ENCODE data around the gene VASP. TPM values are rescaled to one million over a fixed set of nuclear protein-coding genes. Genes with fewer than 3 reads are reported as not detected.
A peak's percentile ranks its signal among the peaks of the same experiment; 100 is the strongest.

The VASP gene
- total and polyA plus RNA-seq, 2 of the 13 experiments (the other 11 are each of a cell fraction or from before 2014, with no cell fraction given), result 41.8 to 67.1 TPM

GRCh38 chr19:45514376-45515051 lies 7.2 kb downstream of the VASP start (continued):
- no peak for TF ChIP-seq GRHL1 (CRISPR knock-in tag; conservative IDR thresholded peaks at IDR 0.05)
- TF ChIP-seq BRCA1 (CRISPR knock-in tag; IDR thresholded peaks at IDR 0.05), result no peak
- no peak; the same call in 1 of the 2 replicates for TF ChIP-seq DPF2 (CRISPR knock-in tag; IDR thresholded peaks at IDR 0.05; ENCODE audit: borderline replicate concordance, low read depth)
- 0 out of 2 replicates have a peak, but pooled peaks have one; percentile 23 for TF ChIP-seq ATF3 (CRISPR knock-in tag; IDR thresholded peaks at IDR 0.05)
- no peak for TF ChIP-seq NFE2 (CRISPR knock-in tag; IDR thresholded peaks at IDR 0.05)
- peak; percentile 43; the same call in 1 of the 2 replicates for TF ChIP-seq IKZF5 (CRISPR knock-in tag; IDR thresholded peaks at IDR 0.05)
- TF ChIP-seq ZSCAN21 (CRISPR knock-in tag; IDR thresholded peaks at IDR 0.05; ENCODE audit: borderline replicate concordance), result no peak
- TF ChIP-seq GPBP1L1 (CRISPR knock-in tag; IDR thresholded peaks at IDR 0.05), result no peak
- no peak for TF ChIP-seq MAFK (conservative IDR thresholded peaks at IDR 0.05 in 1 of 2, IDR thresholded peaks at IDR 0.05 in 1 of 2; ENCODE audit: low read length in 2 of 2)
- TF ChIP-seq ZNF782 (CRISPR knock-in tag; IDR thresholded peaks at IDR 0.05; ENCODE audit: borderline replicate concordance), result no peak
- no peak for TF ChIP-seq MIER2 (CRISPR knock-in tag; IDR thresholded peaks at IDR 0.05)
- TF ChIP-seq ZNF225 (CRISPR knock-in tag; IDR thresholded peaks at IDR 0.05), result no peak
- no peak for TF ChIP-seq SOX13 (IDR thresholded peaks at IDR 0.05)
- TF ChIP-seq SOX13 (CRISPR knock-in tag; conservative IDR thresholded peaks at IDR 0.05 in 1 of 2, IDR thresholded peaks at IDR 0.05 in 1 of 2), result peak in 1 of 2 experiments; percentile 60; a peak in 1 of 4 replicates
- no peak for TF ChIP-seq TBL1XR1 (IDR thresholded peaks at IDR 0.05; ENCODE audit: borderline replicate concordance, low read length, partially characterized antibody)
- TF ChIP-seq SMARCE1 (IDR thresholded peaks at IDR 0.05; ENCODE audit: borderline replicate concordance), result no peak
- no peak for TF ChIP-seq HOXA9 (CRISPR knock-in tag; IDR thresholded peaks at IDR 0.05; ENCODE audit: borderline replicate concordance)
- TF ChIP-seq GLI4 (CRISPR knock-in tag; IDR thresholded peaks at IDR 0.05; ENCODE audit: borderline replicate concordance), result no peak
- TF ChIP-seq IRX3 (CRISPR knock-in tag; IDR thresholded peaks at IDR 0.05; ENCODE audit: borderline replicate concordance, low read depth), result no peak
- TF ChIP-seq EED (CRISPR knock-in tag; IDR thresholded peaks at IDR 0.05), result no peak
- peak; percentile 81 for TF ChIP-seq HNF4G (IDR thresholded peaks at IDR 0.05; ENCODE audit: borderline replicate concordance, low read depth, low read length)
- peak; percentile 83; the same call in 1 of the 2 replicates for TF ChIP-seq HNF4G (CRISPR knock-in tag; IDR thresholded peaks at IDR 0.05; ENCODE audit: borderline replicate concordance, low read depth)
- TF ChIP-seq SP4 (CRISPR knock-in tag; IDR thresholded peaks at IDR 0.05), result peak; percentile 74; the same call in 1 of the 2 replicates
- peak; percentile 22 for TF ChIP-seq ZEB1 (IDR thresholded peaks at IDR 0.05; ENCODE audit: insufficient replicate concordance, low read depth)
- peak; percentile 76; the same call in 1 of the 2 replicates for TF ChIP-seq ZNF430 (CRISPR knock-in tag; IDR thresholded peaks at IDR 0.05)
- TF ChIP-seq STAT5B (CRISPR knock-in tag; IDR thresholded peaks at IDR 0.05), result no peak
- no peak for TF ChIP-seq HMG20B (CRISPR knock-in tag; conservative IDR thresholded peaks at IDR 0.05)
